G401.6 (cell line): ENCODE measurements around the gene PICK1.

ENCODE experiments used
- FAIRE-seq: peaks from 2 replicates; lab custom pipeline; 2012; peaks lifted over from hg19 to GRCh38; lab: Jason Lieb, UNC

PICK1 gene

GRCh38 chr22:38056969-38057891, at the start of gene PICK1:
TSS of gene PICK1 (plus strand) at chr22:38057404. CDS start at chr22:38057810, 406 bp downstream.
- FAIRE-seq, result peak; percentile 95

GRCh38 chr22:38009000-38009806, 48.0 kb upstream of the PICK1 start:
- FAIRE-seq, result no peak

- FAIRE-seq, result no peak
Observed at GRCh38 chr22:38012604-38013072, 44.6 kb upstream of the PICK1 start.

DNA sequence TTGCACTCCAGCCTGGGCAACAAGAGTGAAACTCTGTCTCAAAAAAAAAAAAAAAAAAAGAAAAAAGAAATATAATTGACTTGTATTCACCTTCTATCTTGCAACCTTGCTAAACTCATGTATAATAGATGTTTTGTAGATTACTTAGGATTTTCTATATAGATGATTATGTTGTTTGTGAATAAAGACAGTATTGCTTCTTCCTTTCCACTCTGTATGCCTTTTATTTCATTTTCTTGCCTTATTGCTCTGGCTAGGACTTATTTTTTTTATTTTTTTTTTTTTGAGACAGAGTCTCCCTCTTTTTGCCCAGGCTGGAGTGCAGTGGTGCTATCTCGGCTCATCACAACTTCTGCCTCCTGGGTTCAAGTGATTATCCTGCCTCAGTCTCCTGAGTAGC, 43.1 kb upstream of the PICK1 start:
- FAIRE-seq, result no peak

DNA sequence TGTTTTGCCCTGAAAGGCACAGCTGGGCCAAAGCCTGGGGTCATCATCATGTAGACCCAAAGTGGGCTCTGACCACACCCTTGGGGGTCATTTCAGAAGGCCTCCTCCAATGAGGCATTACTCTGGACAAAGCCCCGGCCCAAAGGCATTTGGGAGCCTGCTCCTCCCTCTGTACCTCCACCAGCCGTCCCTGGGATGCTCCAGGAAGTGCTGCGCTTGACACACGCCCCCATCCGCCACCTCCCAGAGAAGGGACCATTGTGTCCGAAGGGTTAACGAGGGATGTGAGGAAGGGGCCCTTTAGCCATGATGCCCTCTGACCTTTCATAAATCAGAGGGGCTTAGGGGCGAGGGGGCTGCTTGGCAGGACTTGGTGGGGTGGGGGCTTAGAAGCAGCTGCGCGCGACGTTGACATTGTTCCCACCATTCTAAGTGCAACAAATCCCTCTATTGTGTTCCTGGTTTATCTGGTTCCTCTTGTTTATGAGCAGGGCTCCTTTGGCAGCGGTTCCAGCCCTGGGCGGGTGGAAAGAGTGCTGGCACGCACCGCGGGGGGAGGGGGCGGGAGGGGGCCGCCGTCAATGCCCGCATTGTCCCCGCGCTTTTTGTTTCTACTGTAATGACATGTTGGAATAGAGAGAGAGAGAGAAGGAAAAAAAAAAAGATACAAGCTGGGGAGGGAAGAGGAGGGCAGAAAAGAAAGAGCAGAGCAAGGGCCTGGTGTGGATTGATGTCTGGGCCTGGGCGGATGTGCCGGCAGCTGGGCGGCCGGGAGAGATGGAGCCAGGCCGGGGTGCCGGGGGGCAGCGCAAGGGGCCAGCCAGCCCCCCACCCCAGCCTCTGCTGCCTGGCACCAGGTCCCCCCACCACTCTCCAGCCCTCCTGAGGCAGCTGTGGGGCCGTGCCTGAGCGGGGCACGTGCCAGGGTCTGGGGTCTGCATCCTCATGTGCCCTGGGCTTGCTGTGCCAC, 40.7 kb upstream of the PICK1 start:
- no peak for FAIRE-seq

DNA sequence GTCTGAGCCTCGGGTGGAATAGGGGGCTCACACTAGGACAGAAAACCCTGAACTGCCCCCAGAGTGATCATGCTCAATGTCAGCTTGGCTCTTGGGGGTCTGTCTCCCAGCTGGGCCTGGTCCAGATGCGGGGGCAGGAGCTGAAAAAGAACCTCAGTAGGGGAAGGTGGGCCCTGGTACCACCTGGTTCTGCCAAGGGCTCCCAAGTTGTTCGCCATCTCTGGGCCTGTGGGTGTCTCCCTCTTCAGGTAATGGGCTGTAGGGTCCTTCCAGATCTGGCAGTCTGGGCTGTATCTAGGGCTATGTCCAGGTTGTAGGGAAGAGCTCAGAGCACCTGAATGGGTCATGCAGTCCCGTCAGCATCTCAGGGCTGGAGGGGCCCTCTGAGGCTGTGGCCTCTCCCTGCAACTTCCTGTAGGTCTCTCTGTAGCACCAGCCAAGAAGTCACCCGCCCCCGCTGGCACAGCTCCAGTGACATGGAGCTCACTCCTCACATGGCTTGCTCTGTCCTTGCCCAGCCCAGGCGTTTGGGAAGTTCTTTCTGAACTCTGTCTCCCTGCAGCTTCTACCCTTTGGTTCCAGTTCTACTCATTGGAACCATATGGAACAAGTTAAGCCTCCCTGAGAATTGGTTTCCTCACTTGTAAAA, 39.8 kb upstream of the PICK1 start:
- no peak for FAIRE-seq

DNA sequence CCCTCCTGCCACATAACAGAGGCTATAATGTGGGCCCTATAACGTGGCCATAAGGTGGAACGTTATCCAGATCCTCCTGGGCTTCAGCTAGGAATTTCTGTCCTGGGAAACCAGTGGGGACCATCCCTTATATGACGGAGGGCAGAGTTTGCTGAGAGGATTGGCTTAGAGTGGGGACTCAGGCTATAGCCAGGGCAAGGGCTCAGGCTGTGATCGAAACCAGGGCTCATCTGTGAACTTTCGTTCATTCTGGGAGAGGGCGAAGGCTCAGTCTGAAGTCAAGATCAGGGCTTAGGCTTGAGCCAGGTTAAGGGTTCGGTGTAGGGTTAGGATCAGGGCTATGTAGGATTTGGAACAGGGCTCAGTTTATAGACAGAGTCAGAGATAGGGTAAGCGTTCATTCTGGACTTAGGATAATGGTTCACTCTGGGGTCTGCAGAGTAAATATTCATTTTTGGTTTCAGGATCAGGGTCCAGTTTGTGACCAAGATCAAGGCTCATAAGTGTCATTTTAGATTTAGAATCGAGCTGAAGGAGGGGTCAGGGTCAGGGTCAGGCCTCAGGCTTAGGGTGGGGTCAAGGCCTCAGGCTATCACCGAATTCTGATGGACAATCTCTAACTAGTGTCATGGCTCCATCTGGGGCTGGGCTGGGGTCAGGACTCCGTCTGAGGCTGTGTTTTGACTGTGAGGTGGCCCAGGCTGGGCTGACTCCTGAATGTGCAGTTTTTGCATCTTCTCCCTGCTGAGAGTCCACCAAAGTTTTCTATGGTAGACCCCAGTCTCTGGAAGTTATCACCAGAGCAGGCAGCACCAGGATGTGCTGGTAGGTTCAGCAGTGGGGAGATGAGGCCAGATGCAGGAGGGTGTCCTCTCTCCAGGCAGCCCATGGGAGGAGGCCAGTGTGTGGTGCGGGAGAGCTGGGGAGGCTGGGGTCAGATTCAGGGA, 39.0 kb upstream of the PICK1 start:
- no peak for FAIRE-seq

- no peak for FAIRE-seq
Observed at GRCh38 chr22:38018938-38019827, 38.0 kb upstream of the PICK1 start.

- FAIRE-seq, result no peak
Observed at GRCh38 chr22:38021206-38021605, 36.0 kb upstream of the PICK1 start.

GRCh38 chr22:38023045-38023444, 34.2 kb upstream of the PICK1 start:
- FAIRE-seq, result no peak

- FAIRE-seq, result no peak
Observed at GRCh38 chr22:38025514-38025913, 31.7 kb upstream of the PICK1 start.

DNA sequence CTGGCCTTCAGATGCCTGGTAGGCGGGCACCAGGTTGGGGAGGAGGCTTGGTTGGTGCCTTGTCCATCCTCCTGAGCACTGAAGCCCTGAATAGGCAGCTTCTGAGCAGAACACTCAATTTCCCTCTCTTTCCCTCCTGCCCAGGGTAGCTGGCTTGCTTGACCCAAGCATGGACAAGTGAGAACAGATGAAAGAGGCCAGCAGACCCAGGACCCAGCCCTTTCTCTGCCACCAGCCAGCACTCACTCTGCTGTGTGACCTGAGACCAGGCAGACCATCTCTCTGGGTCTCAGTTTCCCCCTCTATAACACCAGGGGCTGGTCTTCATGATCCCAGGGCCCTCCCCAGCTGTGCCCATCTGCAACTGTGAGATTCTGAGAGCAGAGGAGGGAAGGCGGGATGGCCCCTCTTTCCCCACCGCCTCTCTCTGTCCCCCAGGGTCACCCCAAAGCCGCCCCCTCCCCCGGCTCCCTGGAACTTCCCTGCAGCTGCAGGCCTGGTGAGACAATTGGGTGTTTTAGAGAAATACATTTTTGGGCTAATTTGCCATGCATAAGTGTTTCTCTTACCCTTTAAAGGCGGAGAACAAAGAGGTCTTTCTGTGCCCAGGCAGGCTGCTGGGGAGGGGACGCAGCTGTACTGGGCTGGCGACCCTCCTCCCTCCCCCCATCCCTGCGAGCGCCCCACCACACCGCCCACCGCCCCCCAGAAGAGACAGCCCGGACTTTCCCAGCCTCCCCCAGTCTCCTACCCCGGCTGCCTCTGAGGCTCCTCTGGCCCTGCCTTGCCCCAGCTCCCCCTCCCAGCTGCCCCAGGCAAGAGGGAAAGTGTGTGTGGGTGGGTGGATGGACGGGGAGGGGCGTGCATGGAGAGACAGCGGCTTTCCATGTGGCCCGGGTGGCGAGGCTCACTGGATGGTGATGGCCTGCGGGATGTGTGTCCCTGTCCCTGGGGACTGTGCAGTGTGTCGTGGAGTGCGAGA, 30.8 kb upstream of the PICK1 start:
- no peak for FAIRE-seq

- FAIRE-seq, result no peak
Observed at GRCh38 chr22:38027487-38027886, 29.7 kb upstream of the PICK1 start.

GRCh38 chr22:38028344-38029130, 28.7 kb upstream of the PICK1 start:
- FAIRE-seq, result no peak

DNA sequence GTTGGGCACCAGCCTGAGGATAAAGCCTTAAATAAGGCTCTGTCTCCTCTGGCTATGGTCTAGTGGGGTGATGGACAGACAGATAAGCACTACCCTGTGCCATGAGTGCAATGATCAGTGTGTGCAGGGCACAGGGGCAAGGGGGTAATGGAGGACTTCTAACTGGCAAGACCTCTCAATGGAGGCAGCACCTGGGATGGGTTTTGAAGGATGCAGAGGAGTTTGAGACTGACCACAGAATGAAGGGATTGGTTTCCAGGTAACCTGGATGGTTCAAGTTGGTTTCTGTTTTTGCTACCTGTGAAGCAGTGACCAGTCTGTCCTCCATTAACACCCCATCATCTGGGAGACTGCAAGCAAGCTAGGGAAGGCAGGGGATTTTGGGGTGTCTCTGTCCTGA, 27.8 kb upstream of the PICK1 start:
- no peak for FAIRE-seq

GRCh38 chr22:38029901-38030300, 27.3 kb upstream of the PICK1 start:
- no peak for FAIRE-seq
